Keratinocyte (primary cell): ENCODE results near the gene CELF2. TPM values are rescaled to one million over a fixed set of nuclear protein-coding genes. Genes with fewer than 3 reads are reported as not detected.

Experiments used
- DNase-seq: peaks from one replicate; pipeline ENCODE4 v3.0.0-alpha.2; 2011; ENCODE audit warnings: low read depth, missing footprints, low spot score
- FAIRE-seq: peaks from 2 replicates; lab custom pipeline; 2011; peaks lifted over from hg19 to GRCh38; lab: Jason Lieb, UNC
- H2AFZ ChIP-seq: 2 replicates; pipeline ENCODE4 v1.6.0; 2012; ENCODE audit warnings: low read length, control low read depth, inconsistent platforms; ENCODE audit not compliant: control insufficient read depth
- H3K27ac ChIP-seq: 2 replicates; pipeline ENCODE4 v1.5.1; 2011; ENCODE audit warnings: low read length; ENCODE audit not compliant: control insufficient read depth, insufficient read depth
- H3K27me3 ChIP-seq: 3 replicates; pipeline ENCODE4 v1.6.0; 2011; ENCODE audit warnings: low read length; ENCODE audit not compliant: control insufficient read depth, insufficient read depth; ENCODE audit errors: extremely low read depth
- H3K36me3 ChIP-seq, 2 experiments: 2 replicates in 1 of 2; 3 replicates in 1 of 2; pipeline ENCODE4 v1.5.1; 2011; ENCODE audit warnings: low read length in 2 of 2, mild to moderate bottlenecking in 1 of 2; ENCODE audit not compliant: control insufficient read depth in 2 of 2, insufficient read depth in 2 of 2; ENCODE audit errors: extremely low read depth in 1 of 2
- H3K4me1 ChIP-seq: 3 replicates; pipeline ENCODE4 v1.5.1; 2011; ENCODE audit warnings: low read length; ENCODE audit not compliant: control insufficient read depth, insufficient read depth; ENCODE audit errors: extremely low read depth
- H3K4me2 ChIP-seq: 3 replicates; pipeline ENCODE4 v1.6.0; 2011; ENCODE audit warnings: low read depth, low read length; ENCODE audit not compliant: control insufficient read depth, insufficient read depth; ENCODE audit errors: extremely low read depth
- H3K4me3 ChIP-seq, 3 experiments: fragments of 200-600 bp in 1 of 3; sonication (generic) in 1 of 3; 2 replicates in 2 of 3; 3 replicates in 1 of 3; pipeline ENCODE4 v1.5.1; 2011 to 2016; ENCODE audit warnings: low read length in 3 of 3, mild to moderate bottlenecking in 3 of 3, control low read depth in 2 of 3, inconsistent platforms in 1 of 3, low read depth in 1 of 3, mixed read lengths in 1 of 3, mixed run types in 1 of 3, moderate library complexity in 1 of 3; ENCODE audit not compliant: control insufficient read depth in 2 of 3, insufficient read depth in 2 of 3; ENCODE audit errors: extremely low read depth in 1 of 3
- H3K79me2 ChIP-seq: 2 replicates; pipeline ENCODE4 v1.6.0; 2012; ENCODE audit warnings: low read length; ENCODE audit not compliant: control insufficient read depth, insufficient read depth
- H3K9ac ChIP-seq: 3 replicates; pipeline ENCODE4 v1.6.0; 2011; ENCODE audit warnings: low read length; ENCODE audit not compliant: control insufficient read depth, insufficient read depth; ENCODE audit errors: extremely low read depth
- H3K9me1 ChIP-seq: 3 replicates; pipeline ENCODE4 v1.6.0; 2011; ENCODE audit warnings: low read length; ENCODE audit not compliant: control insufficient read depth, insufficient read depth; ENCODE audit errors: extremely low read depth
- H3K9me3 ChIP-seq: 2 replicates; pipeline ENCODE4 v1.5.1; 2012; ENCODE audit warnings: low read depth, low read length; ENCODE audit not compliant: control insufficient read depth
- H4K20me1 ChIP-seq: 3 replicates; pipeline ENCODE4 v1.6.0; 2011; ENCODE audit warnings: low read length; ENCODE audit not compliant: control insufficient read depth, insufficient read depth; ENCODE audit errors: extremely low read depth
- CTCF ChIP-seq, 3 experiments: IDR thresholded peaks in 1 of 3; conservative IDR thresholded peaks in 1 of 3; optimal IDR thresholded peaks in 1 of 3; 2 replicates in 2 of 3; 3 replicates in 1 of 3; pipeline versions ENCODE3 to v1.5.1; 2011; ENCODE audit warnings: low read length in 3 of 3, mild to moderate bottlenecking in 3 of 3, moderate library complexity in 2 of 3, control low read depth in 1 of 3, inconsistent platforms in 1 of 3; ENCODE audit not compliant: insufficient read depth in 2 of 3; ENCODE audit errors: extremely low read depth in 1 of 3
- EZH2 ChIP-seq: IDR thresholded peaks from one replicate; pipeline ENCODE4 v1.6.1; 2012; ENCODE audit warnings: inconsistent platforms, mild to moderate bottlenecking, low read length, moderate library complexity
- dilution Hi-C: fragments of 300-500 bp; cut with MboI; formaldehyde crosslinking; loops from one replicate; pipeline ENCODE4 v1.7.0; 2020; ENCODE audit warnings: low sequenced_read_pairs; ENCODE audit not compliant: extremely low pct_ligation_motif_present
- polyA plus RNA-seq, 5 experiments: library from polyadenylated mRNA; depleted of rRNA in 3 of 5; stranded (reverse) in 3 of 5; stranded (forward) in 1 of 5; unstranded in 1 of 5; fragments of >200 nt; gene quantifications; 1 replicate in 1 of 5; 2 replicates in 3 of 5; 3 replicates in 1 of 5; pipeline versions ENCODE4 v1.2.1 to v1.2.3, GENCODE V29; 2011 to 2012; ENCODE audit warnings: missing spikeins in 2 of 5, low read depth in 1 of 5, low replicate concordance in 1 of 5

Gene CELF2
- polyA plus RNA-seq, 1 donor (not counting 4 experiments of a cell fraction or from before 2014, with no cell fraction given): 9.8 TPM

GRCh38 chr10:11217521-11217920 is 199.8 kb downstream of the CELF2 start:
- Histone ChIP-seq H3K4me3 (no peak overlapping the region), H3K27me3 (no peaks in the 10 kb centered on the region), H3K79me2 (no peaks in the 10 kb centered on the region), H3K27ac (no peak overlapping the region), H3K9me3 (no peaks in the 10 kb centered on the region), H3K4me1 (no peaks in the 10 kb centered on the region), H2AFZ (no peak overlapping the region), H3K36me3 (no peaks in the 10 kb centered on the region), H3K9ac (no peak overlapping the region), H3K4me2 (no peak overlapping the region), H3K9me1 (no peaks in the 10 kb centered on the region), H4K20me1 (no peaks in the 10 kb centered on the region)
- dilution Hi-C loops: no loop called here
- FAIRE-seq (no peak), DNase-seq (no peak)
- TF ChIP-seq CTCF (optimal IDR thresholded peaks at IDR 0.05 in 1 of 3, IDR thresholded peaks at IDR 0.05 in 1 of 3, conservative IDR thresholded peaks at IDR 0.05 in 1 of 3; ENCODE audit: extremely low read depth in 1 of 3, insufficient read depth in 2 of 3, low read length in 3 of 3) (no peak), EZH2 (no peak)

GRCh38 chr10:11218395-11218794 is 200.7 kb downstream of the CELF2 start:
- Histone ChIP-seq H4K20me1 (no peaks in the 10 kb centered on the region), H3K4me3 (no peak overlapping the region), H3K79me2 (no peaks in the 10 kb centered on the region), H3K4me2 (no peak overlapping the region), H2AFZ (no peak overlapping the region), H3K9me3 (no peaks in the 10 kb centered on the region), H3K27me3 (no peaks in the 10 kb centered on the region), H3K36me3 (no peaks in the 10 kb centered on the region), H3K27ac (no peak overlapping the region), H3K4me1 (no peaks in the 10 kb centered on the region), H3K9ac (no peak overlapping the region), H3K9me1 (no peaks in the 10 kb centered on the region)
- dilution Hi-C loops: no loop called here
- FAIRE-seq (no peak), DNase-seq (no peak)
- TF ChIP-seq EZH2 (no peak), CTCF (optimal IDR thresholded peaks at IDR 0.05 in 1 of 3, IDR thresholded peaks at IDR 0.05 in 1 of 3, conservative IDR thresholded peaks at IDR 0.05 in 1 of 3; ENCODE audit: extremely low read depth in 1 of 3, insufficient read depth in 2 of 3, low read length in 3 of 3) (no peak)
